ENCODE results near the gene AASS.
"Not testable (repeated sequence)": the region's sequence is repeated elsewhere in the genome, so short reads cannot be mapped to it uniquely, and the experiment has no call there.

AASS gene

GRCh38 chr7:122143751-122144711, at the start of gene AASS:
Gene AASS, minus strand, starts transcription at chr7:122144249. Its CDS starts 10,523 bp downstream, at chr7:122133726.
- DNase-seq: peak; percentile 65 to 98 (median 95)

GRCh38 chr7:122188785-122189184, 44.7 kb upstream of the AASS start:
- DNase-seq: no peak

GRCh38 chr7:122183106-122183505, 39.1 kb upstream of the AASS start:
- DNase-seq: no peak

GRCh38 chr7:122182081-122182480, 38.0 kb upstream of the AASS start:
- no peak for DNase-seq

GRCh38 chr7:122172144-122172543, 28.1 kb upstream of the AASS start:
- not testable (repeated sequence) for DNase-seq

- no peak for DNase-seq
These were observed 22.7 kb upstream of the AASS start for GRCh38 chr7:122166740-122167139.

GRCh38 chr7:122166275-122166674, 22.2 kb upstream of the AASS start:
- DNase-seq: no peak

- DNase-seq: no peak
These were observed 17.6 kb upstream of the AASS start for GRCh38 chr7:122161628-122162027.

GRCh38 chr7:122155566-122155965, 11.5 kb upstream of the AASS start:
- no peak for DNase-seq

- DNase-seq: no peak
These were observed 4.8 kb upstream of the AASS start for GRCh38 chr7:122148878-122149277.

GRCh38 chr7:122148081-122148480, 4.0 kb upstream of the AASS start:
- no peak for DNase-seq

GRCh38 chr7:122145937-122146645, 2.0 kb upstream of the AASS start:
- no peak for DNase-seq

- DNase-seq: peak in 25 of 56 donors; percentile 1 to 57 (median 19)
These were observed 686 bp downstream of the AASS start for GRCh38 chr7:122143376-122143750.

- DNase-seq: no peak
These were observed 3.1 kb downstream of the AASS start for GRCh38 chr7:122140918-122141317.

- no peak for DNase-seq
These were observed 6.6 kb downstream of the AASS start for GRCh38 chr7:122137251-122138077.

GRCh38 chr7:122136639-122137245, 7.3 kb downstream of the AASS start:
- no peak for DNase-seq

GRCh38 chr7:122136078-122136477, 8.0 kb downstream of the AASS start:
- no peak for DNase-seq

- DNase-seq: no peak
These were observed 8.8 kb downstream of the AASS start for GRCh38 chr7:122135275-122135674.

- DNase-seq: not testable (repeated sequence)
These were observed 9.3 kb downstream of the AASS start for GRCh38 chr7:122134793-122135192.

- DNase-seq: no peak
These were observed 10.6 kb downstream of the AASS start for GRCh38 chr7:122133477-122133876.

- no peak for DNase-seq
These were observed 11.7 kb downstream of the AASS start for GRCh38 chr7:122132341-122132740.
